Limb (tissue), 2 donors: ENCODE results near the gene STOM.
"Not testable (repeated sequence)": the region's sequence is repeated elsewhere in the genome, so short reads cannot be mapped to it uniquely, and the experiment has no call there.

Source experiments
- DNase-seq, 2 donors: peaks; one replicate each; pipeline ENCODE4 v3.0.0-alpha.2; 2016; ENCODE audit errors: extremely low spot score in 2 of 2

STOM gene

GRCh38 chr9:121369595-121370265, at the start of gene STOM:
Gene STOM (minus strand): TSS chr9:121370250. CDS start chr9:121370187, 63 bp downstream.
- DNase-seq = peak in 1 of 2 donors; percentile 79

GRCh38 chr9:121411993-121412392, 41.9 kb upstream of the STOM start:
- no peak for DNase-seq

GRCh38 chr9:121405899-121406298, 35.8 kb upstream of the STOM start:
- DNase-seq = no peak

- DNase-seq = no peak
These were observed 34.9 kb upstream of the STOM start for GRCh38 chr9:121404906-121405305.

GRCh38 chr9:121399883-121400607, 30.0 kb upstream of the STOM start:
- peak in 1 of 2 donors; percentile 88 for DNase-seq

- no peak for DNase-seq
These were observed 29.3 kb upstream of the STOM start for GRCh38 chr9:121399126-121399882.

GRCh38 chr9:121398374-121398773, 28.3 kb upstream of the STOM start:
- no peak for DNase-seq

GRCh38 chr9:121397277-121397676, 27.2 kb upstream of the STOM start:
- DNase-seq = not testable (repeated sequence)

- no peak for DNase-seq
These were observed 25.5 kb upstream of the STOM start for GRCh38 chr9:121395558-121395957.

GRCh38 chr9:121394292-121394691, 24.2 kb upstream of the STOM start:
- no peak for DNase-seq

- no peak for DNase-seq
These were observed 23.3 kb upstream of the STOM start for GRCh38 chr9:121393318-121393717.

GRCh38 chr9:121390372-121390771, 20.3 kb upstream of the STOM start:
- no peak for DNase-seq

- DNase-seq = no peak
These were observed 18.3 kb upstream of the STOM start for GRCh38 chr9:121388140-121388905.

- no peak for DNase-seq
These were observed 16.6 kb upstream of the STOM start for GRCh38 chr9:121386442-121387175.

- DNase-seq = no peak
These were observed 13.7 kb upstream of the STOM start for GRCh38 chr9:121383715-121384114.

- DNase-seq = no peak
These were observed 10.8 kb upstream of the STOM start for GRCh38 chr9:121380846-121381245.

GRCh38 chr9:121376214-121376830, 6.3 kb upstream of the STOM start:
- DNase-seq = peak in 1 of 2 donors; percentile 65

- no peak for DNase-seq
These were observed 3.1 kb upstream of the STOM start for GRCh38 chr9:121373011-121373729.

- no peak for DNase-seq
These were observed 2.4 kb upstream of the STOM start for GRCh38 chr9:121372239-121373010.
